IPS DF 19.7 (cell line): ENCODE results near the gene C2CD5.
"Not testable (repeated sequence)": the region's sequence is repeated elsewhere in the genome, so short reads cannot be mapped to it uniquely, and the experiment has no call there.

Experiments used
- DNase-seq: peaks from one replicate; pipeline ENCODE4 v3.0.0-alpha.2; 2013; ENCODE audit warnings: low read depth, low spot score

C2CD5 gene

GRCh38 chr12:22536971-22537544 is 7.3 kb downstream of the C2CD5 start:
- DNase-seq, result no peak

- DNase-seq, result no peak
Observed at GRCh38 chr12:22536346-22536945, 7.9 kb downstream of the C2CD5 start.

GRCh38 chr12:22535478-22535877 is 8.9 kb downstream of the C2CD5 start:
- no peak for DNase-seq

GRCh38 chr12:22535038-22535437 is 9.3 kb downstream of the C2CD5 start:
- DNase-seq, result no peak

- DNase-seq, result no peak
Observed at GRCh38 chr12:22533155-22533554, 11.2 kb downstream of the C2CD5 start.

GRCh38 chr12:22532317-22532716 is 12.0 kb downstream of the C2CD5 start:
- no peak for DNase-seq

GRCh38 chr12:22531205-22531604 is 13.1 kb downstream of the C2CD5 start:
- no peak for DNase-seq

- DNase-seq, result no peak
Observed at GRCh38 chr12:22529281-22530060, 14.9 kb downstream of the C2CD5 start.

- DNase-seq, result no peak
Observed at GRCh38 chr12:22527999-22528398, 16.3 kb downstream of the C2CD5 start.

GRCh38 chr12:22526836-22527235 is 17.5 kb downstream of the C2CD5 start:
- DNase-seq, result no peak

GRCh38 chr12:22525426-22525825 is 18.9 kb downstream of the C2CD5 start:
- DNase-seq, result no peak

- no peak for DNase-seq
Observed at GRCh38 chr12:22518998-22519397, 25.3 kb downstream of the C2CD5 start.

GRCh38 chr12:22518060-22518719 is 26.2 kb downstream of the C2CD5 start:
- DNase-seq, result no peak

- DNase-seq, result no peak
Observed at GRCh38 chr12:22514875-22515274, 29.5 kb downstream of the C2CD5 start.

- no peak for DNase-seq
Observed at GRCh38 chr12:22505826-22506225, 38.5 kb downstream of the C2CD5 start.

- DNase-seq, result no peak
Observed at GRCh38 chr12:22500100-22500499, 44.2 kb downstream of the C2CD5 start.

- no peak for DNase-seq
Observed at GRCh38 chr12:22499445-22499844, 44.9 kb downstream of the C2CD5 start.

GRCh38 chr12:22494319-22494718 is 50.0 kb downstream of the C2CD5 start:
- DNase-seq, result no peak

- no peak for DNase-seq
Observed at GRCh38 chr12:22491034-22491433, 53.3 kb downstream of the C2CD5 start.

GRCh38 chr12:22488478-22488877 is 55.9 kb downstream of the C2CD5 start:
- DNase-seq, result no peak

GRCh38 chr12:22487683-22488082 is 56.7 kb downstream of the C2CD5 start:
- DNase-seq, result not testable (repeated sequence)

- no peak for DNase-seq
Observed at GRCh38 chr12:22481547-22482104, 62.7 kb downstream of the C2CD5 start.
